GM23248 (cell line): ENCODE data around the gene ZNF76.

ENCODE experiments used
- EZH2 ChIP-seq: fragments of 200-600 bp; sonication (generic); IDR thresholded peaks from 2 replicates; pipeline ENCODE4 v1.6.1; 2018; ENCODE audit warnings: antibody characterized with exemption, mild to moderate bottlenecking; ENCODE audit not compliant: insufficient read depth, poor library complexity, severe bottlenecking
- EZH2phosphoT487 ChIP-seq: fragments of 200-600 bp; sonication (generic); IDR thresholded peaks from 2 replicates; pipeline ENCODE4 v1.6.1; 2018; ENCODE audit warnings: antibody characterized with exemption, moderate library complexity, mild to moderate bottlenecking, low read depth; ENCODE audit not compliant: insufficient read depth

DNA sequence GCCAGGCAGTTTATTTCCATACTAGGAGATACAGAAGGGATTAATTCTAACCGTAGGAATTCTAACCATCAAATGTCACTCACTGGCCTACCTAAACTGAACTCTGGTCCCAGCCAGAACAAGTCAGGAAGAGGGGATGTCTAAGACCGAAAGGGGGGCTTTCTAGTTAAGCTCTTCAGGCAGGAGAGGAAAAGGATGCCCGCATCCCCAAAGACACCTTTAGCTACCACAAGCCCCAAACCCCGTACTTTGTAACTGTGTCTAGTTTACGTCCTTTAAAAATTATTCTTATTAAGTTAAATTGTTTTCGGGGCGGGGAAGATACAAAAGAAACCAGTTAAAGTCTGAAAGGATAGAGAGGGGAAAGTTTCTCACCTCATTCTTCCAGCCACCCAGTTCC is 1.2 kb upstream of the ZNF76 start:
- TF ChIP-seq EZH2phosphoT487 (no peak), EZH2 (no peak)
